Endothelial cell (in vitro differentiated cells): ENCODE measurements around the gene VASH2. TPM values are rescaled to one million over a fixed set of nuclear protein-coding genes. Genes with fewer than 3 reads are reported as not detected.

ENCODE experiments used
- DNase-seq: peaks from one replicate; pipeline ENCODE4 v3.0.0; 2021; ENCODE audit warnings: low spot score
- H3K27ac Mint-ChIP-seq: one replicate; pipeline ENCODE4 v1.8.0; 2021; ENCODE audit warnings: mixed read lengths, inconsistent platforms; ENCODE audit not compliant: unreplicated experiment
- H3K27me3 Mint-ChIP-seq: one replicate; pipeline ENCODE4 v1.8.0; 2021; ENCODE audit warnings: mild to moderate bottlenecking, moderate library complexity, mixed read lengths, inconsistent platforms; ENCODE audit not compliant: unreplicated experiment
- H3K36me3 Mint-ChIP-seq: one replicate; pipeline ENCODE4 v1.8.0; 2021; ENCODE audit warnings: mild to moderate bottlenecking, low read depth, mixed read lengths, inconsistent platforms; ENCODE audit not compliant: unreplicated experiment
- H3K4me1 Mint-ChIP-seq: one replicate; pipeline ENCODE4 v1.8.0; 2021; ENCODE audit warnings: mild to moderate bottlenecking, mixed read lengths, inconsistent platforms; ENCODE audit not compliant: unreplicated experiment
- H3K4me3 Mint-ChIP-seq: one replicate; pipeline ENCODE4 v1.8.0; 2021; ENCODE audit warnings: mild to moderate bottlenecking, mixed read lengths, inconsistent platforms; ENCODE audit not compliant: unreplicated experiment
- H3K9me3 Mint-ChIP-seq: one replicate; pipeline ENCODE4 v1.8.0; 2021; ENCODE audit warnings: mixed read lengths, inconsistent platforms; ENCODE audit not compliant: unreplicated experiment
- CTCF ChIP-seq: fragments of 200-600 bp; sonication (generic); IDR thresholded peaks from one replicate; pipeline ENCODE4 v1.5.0; 2021; ENCODE audit warnings: antibody characterized with exemption; ENCODE audit not compliant: unreplicated experiment
- total RNA-seq: library from RNA; stranded (reverse); fragmentation: NEBNext Ultra II Directional; extraction: Animal tissue kit (Norgen Biotek cat#: 25700); gene quantifications from one replicate; pipeline ENCODE4 v1.2.1, GENCODE V29; 2021; ENCODE audit not compliant: unreplicated experiment

VASH2 gene
- total RNA-seq, 1 donor from 2014 or later, result 8.3 TPM

DNA sequence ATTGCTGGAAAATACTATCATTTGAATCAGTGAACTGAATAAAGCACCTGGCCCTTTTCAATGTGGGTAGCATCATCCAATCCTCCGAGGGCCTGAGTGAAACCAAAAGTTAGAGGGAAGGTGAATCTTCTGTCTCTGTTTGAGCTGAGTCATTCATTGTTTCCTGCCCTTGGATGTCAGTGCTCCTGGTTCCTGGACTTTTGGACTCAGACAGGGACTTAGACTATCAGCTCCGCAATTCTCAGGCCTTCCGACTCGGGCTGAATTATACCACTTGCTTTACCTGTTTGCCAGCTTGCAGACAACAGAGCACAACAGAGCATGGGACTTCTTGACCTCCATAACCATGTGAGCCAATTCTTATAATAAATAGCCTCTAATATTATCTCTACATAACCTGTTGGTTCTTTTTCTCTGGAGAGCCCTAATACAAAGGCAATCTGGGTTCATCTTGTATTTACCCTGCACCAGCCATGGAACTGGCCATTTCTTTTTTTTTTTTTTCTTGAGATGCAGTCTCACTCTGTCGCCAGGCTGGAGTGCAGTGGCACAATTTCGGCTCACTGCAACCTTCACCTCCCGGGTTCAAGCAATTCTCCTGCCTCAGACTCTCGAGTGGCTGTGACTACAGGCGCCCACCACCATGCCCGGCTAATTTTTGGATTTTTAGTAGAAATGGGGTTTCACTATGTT lies 19.2 kb upstream of the VASH2 start:
- H3K27me3 Mint-ChIP-seq, result peaks cover 3% of the 10 kb centered on the region
- TF ChIP-seq CTCF, result no peak
- no peaks in the 10 kb centered on the region for H3K9me3 Mint-ChIP-seq
- DNase-seq, result no peak
- H3K4me1 Mint-ChIP-seq, result peaks cover 8% of the 10 kb centered on the region
- H3K4me3 Mint-ChIP-seq, result no peak overlapping the region
- H3K27ac Mint-ChIP-seq, result no peak overlapping the region
- H3K36me3 Mint-ChIP-seq, result no peaks in the 10 kb centered on the region

DNA sequence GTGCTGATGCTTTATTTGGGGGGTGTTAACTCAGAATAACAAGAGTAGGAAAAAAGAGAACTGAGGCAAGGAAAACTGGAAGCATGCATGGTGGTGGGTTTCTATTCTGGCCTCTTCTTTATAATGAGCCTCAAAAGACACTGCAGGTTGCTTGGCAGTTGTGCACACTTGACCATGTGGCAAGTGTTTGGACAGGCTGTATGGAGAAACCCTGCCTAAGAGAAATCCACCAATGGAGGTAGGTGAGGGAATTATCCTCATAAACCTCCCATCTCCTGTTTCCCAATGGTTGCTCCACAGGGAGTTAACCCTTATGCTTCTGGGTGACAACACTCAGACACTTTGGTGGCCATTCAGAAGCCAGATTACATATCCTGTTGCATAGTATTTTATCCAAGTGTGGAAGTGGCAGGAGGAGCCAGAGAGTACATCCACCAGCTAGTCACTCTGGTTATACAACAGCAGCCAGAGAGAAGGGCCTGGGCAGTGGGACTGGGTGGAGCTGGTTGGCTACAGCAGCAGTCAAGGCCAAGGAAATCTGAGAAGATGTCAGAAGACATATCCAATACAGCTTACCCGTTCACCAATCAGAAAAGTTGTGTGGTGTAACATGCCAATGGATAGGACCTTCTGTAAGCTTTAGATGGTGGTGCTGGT lies 16.4 kb upstream of the VASH2 start:
- Mint-ChIP-seq H3K4me1 (peaks cover 3% of the 10 kb centered on the region), H3K36me3 (no peaks in the 10 kb centered on the region), H3K27me3 (peaks cover 2% of the 10 kb centered on the region), H3K27ac (no peak overlapping the region), H3K4me3 (no peak overlapping the region), H3K9me3 (no peaks in the 10 kb centered on the region)
- no peak for DNase-seq
- no peak for TF ChIP-seq CTCF

GRCh38 chr1:212935387-212935981 lies 14.9 kb upstream of the VASH2 start:
- H3K4me3 Mint-ChIP-seq, result no peak overlapping the region
- no peak for DNase-seq

DNA sequence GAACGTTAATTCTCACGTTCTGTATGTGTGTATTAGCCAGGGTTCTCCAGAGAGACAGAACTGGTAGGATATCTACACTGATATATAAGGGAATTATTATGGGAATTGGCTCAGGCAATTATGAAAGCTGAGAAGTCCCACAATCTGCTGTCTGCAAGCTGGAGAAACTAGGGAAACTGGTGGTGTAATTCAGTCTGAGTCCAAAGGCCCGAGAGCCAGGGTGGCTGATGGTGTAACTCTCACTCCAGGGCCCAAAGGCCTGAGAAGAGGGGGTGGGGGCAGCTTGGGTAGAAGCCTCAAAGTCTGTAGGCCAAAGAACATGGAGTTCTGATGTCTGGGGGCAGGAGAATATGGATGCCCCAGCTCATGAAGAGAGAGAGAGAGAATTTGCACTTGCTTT lies 13.3 kb upstream of the VASH2 start:
- H3K27me3 Mint-ChIP-seq, result no peaks in the 10 kb centered on the region
- TF ChIP-seq CTCF, result no peak
- H3K4me1 Mint-ChIP-seq, result no peaks in the 10 kb centered on the region
- no peak overlapping the region for H3K27ac Mint-ChIP-seq
- DNase-seq, result no peak
- no peaks in the 10 kb centered on the region for H3K9me3 Mint-ChIP-seq
- no peaks in the 10 kb centered on the region for H3K36me3 Mint-ChIP-seq
- no peak overlapping the region for H3K4me3 Mint-ChIP-seq

More at GRCh38 chr1:212935387-212935981, 14.9 kb upstream of the VASH2 start:
- H3K4me1 Mint-ChIP-seq, result no peaks in the 10 kb centered on the region
- no peak for TF ChIP-seq CTCF
- no peaks in the 10 kb centered on the region for H3K36me3 Mint-ChIP-seq
- H3K27me3 Mint-ChIP-seq, result no peaks in the 10 kb centered on the region
- no peaks in the 10 kb centered on the region for H3K9me3 Mint-ChIP-seq
- H3K27ac Mint-ChIP-seq, result no peak overlapping the region

DNA sequence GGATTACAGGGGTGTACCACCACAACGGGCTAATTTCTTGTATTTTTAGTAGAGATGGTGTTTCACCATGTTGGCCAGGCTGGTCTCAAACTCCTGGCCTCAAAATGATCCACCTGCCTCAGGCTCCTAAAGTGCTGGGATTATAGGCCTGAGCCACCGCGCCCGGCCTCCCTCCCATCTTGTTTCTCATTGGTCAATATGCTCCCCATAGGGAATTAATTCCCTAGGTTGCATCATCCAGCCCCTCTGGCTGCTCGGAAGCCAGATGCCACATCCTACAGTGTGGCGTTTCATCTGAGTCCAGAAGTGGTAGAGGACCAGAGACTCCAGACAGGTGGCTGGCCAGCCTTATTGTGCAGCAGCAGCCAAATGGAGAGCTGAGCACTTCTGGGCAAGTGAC lies 11.5 kb upstream of the VASH2 start:
- no peaks in the 10 kb centered on the region for H3K36me3 Mint-ChIP-seq
- H3K4me3 Mint-ChIP-seq, result no peak overlapping the region
- H3K27me3 Mint-ChIP-seq, result no peaks in the 10 kb centered on the region
- no peak for TF ChIP-seq CTCF
- DNase-seq, result no peak
- no peak overlapping the region for H3K27ac Mint-ChIP-seq
- no peaks in the 10 kb centered on the region for H3K9me3 Mint-ChIP-seq
- no peaks in the 10 kb centered on the region for H3K4me1 Mint-ChIP-seq
